NCI-H2171 (cell line): ENCODE data around the gene EGLN1.

Experiments
- DNase-seq: peaks from one replicate; lab custom pipeline; 2025; lab: John Stamatoyannopoulos, UW

Gene EGLN1

GRCh38 chr1:231420959-231421545, 1.0 kb downstream of the EGLN1 start:
- no peak for DNase-seq

- DNase-seq = no peak
Measured at GRCh38 chr1:231420299-231420958, 1.7 kb downstream of the EGLN1 start.

GRCh38 chr1:231419738-231420298, 2.3 kb downstream of the EGLN1 start:
- no peak for DNase-seq

- no peak for DNase-seq
Measured at GRCh38 chr1:231419147-231419546, 2.9 kb downstream of the EGLN1 start.

DNA sequence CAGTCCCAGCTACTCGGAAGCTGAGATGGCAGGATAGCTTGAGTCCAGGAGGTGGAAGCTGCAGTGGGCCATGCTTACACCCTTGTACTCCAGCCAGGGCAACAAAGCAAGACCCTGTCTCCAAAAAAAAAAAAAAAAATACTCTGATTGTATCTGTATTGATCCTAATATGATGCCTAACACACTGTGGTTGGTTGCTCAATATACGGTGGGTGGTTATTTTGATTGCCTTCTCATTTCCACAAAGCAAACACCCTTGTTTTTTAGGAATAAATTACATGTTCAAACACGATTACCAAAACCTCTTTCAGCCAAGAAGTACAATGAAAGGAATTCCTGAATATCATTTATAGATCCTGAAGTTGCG, 3.4 kb downstream of the EGLN1 start:
- no peak for DNase-seq

DNA sequence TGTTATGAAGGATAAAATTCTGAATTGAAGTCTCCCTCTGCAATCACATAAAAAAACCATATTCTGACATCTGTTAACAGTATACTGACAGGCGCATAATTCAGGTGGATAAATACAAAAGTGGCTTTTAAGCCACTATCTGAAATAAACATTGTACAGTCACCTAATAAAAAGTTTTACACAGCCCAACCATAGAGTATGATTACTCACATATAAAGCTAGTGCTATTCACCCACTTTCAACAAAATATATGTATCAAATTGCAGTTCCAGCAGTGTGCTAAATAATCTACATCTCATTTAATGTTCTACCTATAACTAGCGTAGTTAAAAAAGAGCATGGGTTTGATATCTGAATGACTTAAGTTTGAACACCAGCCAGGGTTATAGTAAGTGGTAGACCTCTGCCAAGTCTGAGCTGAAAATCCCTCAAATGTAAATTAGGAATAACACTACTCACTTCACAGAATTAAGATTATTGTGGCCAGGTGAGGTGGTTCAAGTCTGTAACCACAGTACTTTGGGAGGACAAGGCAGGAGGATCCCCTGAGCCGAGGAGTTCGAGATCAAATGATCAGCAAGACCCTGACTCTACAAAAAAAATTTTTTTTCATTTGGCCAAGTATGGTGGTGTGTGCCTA, 3.9 kb downstream of the EGLN1 start:
- no peak for DNase-seq

- DNase-seq = no peak
Measured at GRCh38 chr1:231417513-231417912, 4.6 kb downstream of the EGLN1 start.

- DNase-seq = no peak
Measured at GRCh38 chr1:231416901-231417300, 5.2 kb downstream of the EGLN1 start.

- no peak for DNase-seq
Measured at GRCh38 chr1:231415018-231415583, 7.0 kb downstream of the EGLN1 start.

- DNase-seq = no peak
Measured at GRCh38 chr1:231414260-231415016, 7.6 kb downstream of the EGLN1 start.

DNA sequence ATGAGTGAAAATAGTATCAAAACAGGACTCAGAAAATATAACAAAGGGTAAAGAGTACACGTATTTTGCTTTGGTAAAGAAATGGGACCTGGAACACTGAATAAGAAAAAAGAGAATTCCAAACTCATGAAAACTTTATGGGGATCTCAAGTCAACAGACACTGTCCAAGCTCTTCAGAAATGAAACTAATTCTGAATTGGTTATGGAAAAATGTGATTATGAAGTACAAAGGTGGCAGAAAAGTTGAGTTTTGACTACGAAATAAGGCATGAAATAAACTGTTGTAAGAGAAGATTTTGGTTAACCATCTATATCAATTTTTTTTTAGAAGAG, 8.4 kb downstream of the EGLN1 start:
- DNase-seq = no peak

DNA sequence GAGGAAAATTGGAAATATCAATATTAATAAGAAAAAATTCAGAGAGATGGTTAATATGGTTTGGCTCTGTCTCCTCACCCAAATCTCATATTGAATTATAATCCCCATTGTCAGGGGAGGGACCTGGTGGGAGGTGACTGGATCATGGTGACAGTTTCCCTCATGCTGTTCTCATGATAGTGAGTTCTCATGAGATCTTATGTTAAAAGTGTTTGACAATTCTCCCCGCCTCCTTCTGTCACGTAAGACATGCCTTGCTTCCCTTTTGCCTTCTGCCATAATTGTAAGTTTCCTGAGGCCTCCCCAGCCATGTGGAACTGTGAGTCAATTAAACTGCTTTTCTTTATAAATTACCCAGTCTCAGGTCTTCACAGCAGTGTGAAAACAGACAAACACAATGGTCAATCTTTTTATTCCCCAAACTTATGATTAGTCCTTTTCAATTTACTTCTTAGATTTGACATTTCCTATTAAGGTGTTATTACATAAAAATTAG, 11.0 kb downstream of the EGLN1 start:
- DNase-seq = no peak

DNA sequence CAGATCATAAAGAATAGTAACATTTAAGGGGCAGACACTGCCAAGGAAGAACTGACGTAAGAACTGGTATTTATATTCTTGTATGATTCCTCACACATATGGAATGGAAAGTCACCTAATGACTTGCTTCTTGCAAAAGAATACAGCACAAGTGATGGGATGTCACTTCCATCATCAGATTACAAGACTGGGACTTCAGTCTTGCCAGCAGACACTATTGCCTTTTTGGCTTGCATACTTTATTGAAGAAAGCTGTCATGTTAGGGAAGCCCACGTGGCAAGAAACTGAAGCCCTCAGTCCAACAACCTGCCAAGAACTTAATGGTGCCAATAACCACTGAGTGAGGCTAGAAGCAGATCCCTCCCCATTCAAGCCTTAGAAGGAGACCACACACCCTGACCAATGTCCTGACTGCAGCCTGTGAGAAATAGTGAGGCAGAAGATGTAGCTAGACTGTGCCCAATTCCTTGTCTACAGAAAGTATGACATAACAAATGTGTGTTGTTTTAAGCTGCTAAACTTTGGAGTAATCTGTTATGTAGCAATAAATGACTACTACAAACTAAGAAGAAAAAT, 12.0 kb downstream of the EGLN1 start:
- DNase-seq = no peak

GRCh38 chr1:231408528-231409094, 13.5 kb downstream of the EGLN1 start:
- no peak for DNase-seq

- no peak for DNase-seq
Measured at GRCh38 chr1:231407547-231408396, 14.3 kb downstream of the EGLN1 start.

GRCh38 chr1:231407049-231407448, 15.0 kb downstream of the EGLN1 start:
- DNase-seq = no peak

DNA sequence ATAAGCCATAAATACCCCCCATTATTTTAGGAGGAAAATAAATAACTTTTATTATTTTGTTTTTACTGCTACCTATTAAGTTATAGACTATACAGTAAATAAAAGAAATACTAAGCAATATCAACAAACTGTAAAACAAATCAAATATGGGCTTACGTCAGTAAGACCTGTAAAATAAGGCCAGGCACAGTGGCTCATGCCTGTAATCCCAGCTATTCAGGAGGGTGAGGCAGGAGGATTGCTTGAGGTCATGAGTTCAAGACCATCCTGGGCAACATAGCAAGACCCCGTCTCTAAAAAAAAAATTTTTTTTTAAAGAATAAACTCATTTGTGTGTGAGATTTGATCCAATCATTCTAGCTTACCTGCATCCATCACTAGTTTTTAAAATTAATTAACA, 17.8 kb downstream of the EGLN1 start:
- no peak for DNase-seq

- no peak for DNase-seq
Measured at GRCh38 chr1:231401478-231401877, 20.6 kb downstream of the EGLN1 start.

- no peak for DNase-seq
Measured at GRCh38 chr1:231397886-231398671, 24.0 kb downstream of the EGLN1 start.

DNA sequence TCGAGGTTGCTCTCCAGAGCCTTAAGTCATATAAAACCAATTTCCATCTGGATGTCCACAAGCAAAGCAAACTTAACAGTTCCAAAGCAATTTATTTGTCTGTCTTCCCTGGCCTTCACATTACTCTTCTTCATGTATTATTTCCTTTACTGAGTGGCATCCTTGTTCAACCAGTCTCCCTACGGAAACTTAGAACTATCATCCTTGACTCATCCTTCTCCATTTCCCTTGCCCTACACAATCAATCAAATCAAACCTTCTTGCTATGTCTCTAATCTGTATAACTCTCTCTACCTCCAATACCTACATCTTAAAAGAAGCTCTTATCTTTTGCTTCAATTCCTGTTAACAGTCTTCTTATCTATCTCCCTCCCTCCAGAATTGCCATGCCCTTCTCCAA, 25.4 kb downstream of the EGLN1 start:
- no peak for DNase-seq
